HepG2 (cell line): Measurements from ENCODE around the gene COX8C.

Experiments used
- POLR2A ChIP-seq, 2 experiments: IDR thresholded peaks; 2 replicates each; pipeline ENCODE4 v1.6.1; 2011; ENCODE audit warnings: low read depth in 2 of 2, low read length in 2 of 2, mild to moderate bottlenecking in 1 of 2, moderate library complexity in 1 of 2; ENCODE audit not compliant: insufficient read depth in 1 of 2
- SP1 ChIP-seq, 2 experiments: fragments of 450-650 bp in 1 of 2; sonication (generic) in 1 of 2; formaldehyde crosslinking in 1 of 2; IDR thresholded peaks; 2 replicates each; pipeline versions ENCODE4 v1.4.0 to v1.6.1; 2016 to 2020; ENCODE audit warnings: missing genetic modification reagents in 1 of 2
- ZNF24 ChIP-seq: fragments of 450-650 bp; IDR thresholded peaks from 2 replicates; pipeline ENCODE4 v1.6.1; 2017; ENCODE audit warnings: antibody characterized with exemption, mild to moderate bottlenecking
- TF ChIP-seq, protein P1 (sequence below): sonication (generic); formaldehyde crosslinking; IDR thresholded peaks from 2 replicates; pipeline ENCODE4 v1.5.0; 2020; ENCODE audit warnings: mild to moderate bottlenecking, missing genetic modification reagents, moderate library complexity

DNA sequence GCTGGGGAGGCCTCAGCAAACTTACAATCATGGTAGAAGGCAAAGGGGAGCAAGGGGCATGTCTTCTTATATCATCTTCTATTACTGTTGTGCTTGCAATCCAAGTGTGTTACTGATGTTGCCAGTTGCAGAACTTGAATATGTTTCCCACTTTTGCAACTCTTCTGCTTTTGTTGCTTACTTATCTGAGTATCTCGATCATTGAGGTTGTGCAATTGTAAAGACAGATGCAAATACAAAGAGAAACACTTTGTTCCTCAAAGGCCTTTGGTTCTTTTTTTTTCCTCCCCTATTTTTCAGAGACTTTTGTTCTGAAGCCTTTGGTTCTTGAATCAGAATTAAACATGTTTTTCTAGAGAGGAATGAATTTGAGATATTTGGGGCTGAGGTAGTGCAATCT is 3.7 kb upstream of the COX8C start:
- TF ChIP-seq SP1 (IDR thresholded peaks at IDR 0.05) (no peak), SP1 (CRISPR knock-in tag; IDR thresholded peaks at IDR 0.05) (no peak), ZNF24 (no peak), POLR2A (IDR thresholded peaks at IDR 0.05; ENCODE audit: insufficient read depth in 1 of 2, low read depth in 2 of 2, low read length in 2 of 2) (no peak)
- TF ChIP-seq, protein P1, sequence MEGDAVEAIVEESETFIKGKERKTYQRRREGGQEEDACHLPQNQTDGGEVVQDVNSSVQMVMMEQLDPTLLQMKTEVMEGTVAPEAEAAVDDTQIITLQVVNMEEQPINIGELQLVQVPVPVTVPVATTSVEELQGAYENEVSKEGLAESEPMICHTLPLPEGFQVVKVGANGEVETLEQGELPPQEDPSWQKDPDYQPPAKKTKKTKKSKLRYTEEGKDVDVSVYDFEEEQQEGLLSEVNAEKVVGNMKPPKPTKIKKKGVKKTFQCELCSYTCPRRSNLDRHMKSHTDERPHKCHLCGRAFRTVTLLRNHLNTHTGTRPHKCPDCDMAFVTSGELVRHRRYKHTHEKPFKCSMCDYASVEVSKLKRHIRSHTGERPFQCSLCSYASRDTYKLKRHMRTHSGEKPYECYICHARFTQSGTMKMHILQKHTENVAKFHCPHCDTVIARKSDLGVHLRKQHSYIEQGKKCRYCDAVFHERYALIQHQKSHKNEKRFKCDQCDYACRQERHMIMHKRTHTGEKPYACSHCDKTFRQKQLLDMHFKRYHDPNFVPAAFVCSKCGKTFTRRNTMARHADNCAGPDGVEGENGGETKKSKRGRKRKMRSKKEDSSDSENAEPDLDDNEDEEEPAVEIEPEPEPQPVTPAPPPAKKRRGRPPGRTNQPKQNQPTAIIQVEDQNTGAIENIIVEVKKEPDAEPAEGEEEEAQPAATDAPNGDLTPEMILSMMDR, result no peak
